ENCODE measurements around the gene PHACTR3.
"Not testable (repeated sequence)": the region's sequence is repeated elsewhere in the genome, so short reads cannot be mapped to it uniquely, and the experiment has no call there.

PHACTR3 gene

DNA sequence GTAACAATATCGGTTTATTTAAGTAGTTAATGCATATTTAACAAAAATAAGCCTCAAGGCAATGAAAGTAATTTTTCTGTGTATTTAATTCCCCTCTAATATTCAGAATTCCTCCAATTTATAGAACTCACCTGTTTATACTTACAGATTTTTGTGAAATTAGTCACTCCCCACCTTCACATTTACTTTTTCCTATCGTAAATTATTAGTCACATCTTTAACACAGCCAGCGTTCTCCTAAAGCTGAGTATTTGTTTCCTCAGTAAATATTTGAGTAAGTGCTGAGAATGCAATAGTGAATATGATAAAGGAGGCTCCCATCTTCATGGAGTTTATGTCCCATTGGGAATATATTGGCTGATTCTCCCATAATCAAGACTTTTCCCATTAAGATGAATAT is 241.1 kb downstream of the PHACTR3 start:
- DNase-seq (ENCODE audit: low read depth): no peak
- H3K4me3 ChIP-seq (ENCODE audit: low read depth, low read length): no peak overlapping the region
- no peak for TF ChIP-seq CTCF (IDR thresholded peaks at IDR 0.05; ENCODE audit: low read depth, low read length, missing control alignments)

DNA sequence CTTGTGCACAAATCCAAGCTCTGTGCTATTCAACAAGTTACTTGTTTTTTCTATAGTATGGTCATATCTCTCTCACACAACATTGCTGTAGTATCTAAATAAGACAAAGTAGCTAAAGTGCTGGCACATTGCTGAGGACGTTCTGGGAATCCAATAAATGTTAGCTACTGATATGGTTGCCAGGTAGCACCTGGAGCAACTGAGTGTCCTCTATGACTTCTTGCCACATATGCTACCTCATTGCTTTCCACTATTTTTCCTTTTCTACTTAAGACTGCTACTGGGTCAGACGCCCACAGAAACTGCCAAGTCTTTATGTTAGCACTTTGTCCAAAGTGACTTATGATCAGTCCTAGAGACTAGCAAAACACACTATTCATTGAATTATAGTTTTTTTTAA is 243.8 kb downstream of the PHACTR3 start:
- TF ChIP-seq CTCF (IDR thresholded peaks at IDR 0.05; ENCODE audit: low read depth, low read length, missing control alignments): no peak
- no peak for DNase-seq (ENCODE audit: low read depth)
- H3K4me3 ChIP-seq (ENCODE audit: low read depth, low read length): no peak overlapping the region

DNA sequence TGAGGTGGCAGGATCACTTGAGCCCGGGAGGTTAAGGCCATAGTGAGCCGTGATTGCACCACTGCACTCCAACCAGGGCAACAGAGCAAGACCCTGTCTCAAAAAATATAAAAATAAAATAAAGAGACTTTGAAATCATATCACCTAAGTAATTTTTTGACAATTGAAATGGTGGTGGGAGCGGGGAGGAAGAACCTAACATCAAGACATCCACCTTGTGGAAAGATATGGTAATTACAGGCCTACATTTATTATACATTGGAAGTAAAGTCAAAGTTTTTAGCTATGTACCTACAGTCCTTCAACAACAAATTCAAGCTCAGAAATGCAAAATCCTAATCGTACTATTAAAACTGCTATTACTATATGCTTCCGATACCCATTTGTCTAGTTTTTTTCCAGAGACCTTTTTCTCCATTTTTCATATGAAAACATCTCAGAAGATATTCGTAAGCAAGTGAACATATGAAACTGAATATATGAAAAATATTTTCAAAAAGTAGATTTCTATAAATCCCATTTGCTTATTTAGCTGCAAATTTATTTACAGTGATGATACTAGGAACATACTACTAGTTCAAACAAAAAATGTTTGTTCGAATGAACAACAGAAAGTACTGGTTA is 245.8 kb downstream of the PHACTR3 start:
- peak; percentile 53 for TF ChIP-seq CTCF (IDR thresholded peaks at IDR 0.05; ENCODE audit: low read depth, low read length, missing control alignments)
- DNase-seq (ENCODE audit: low read depth): no peak
- no peak overlapping the region for H3K4me3 ChIP-seq (ENCODE audit: low read depth, low read length)

DNA sequence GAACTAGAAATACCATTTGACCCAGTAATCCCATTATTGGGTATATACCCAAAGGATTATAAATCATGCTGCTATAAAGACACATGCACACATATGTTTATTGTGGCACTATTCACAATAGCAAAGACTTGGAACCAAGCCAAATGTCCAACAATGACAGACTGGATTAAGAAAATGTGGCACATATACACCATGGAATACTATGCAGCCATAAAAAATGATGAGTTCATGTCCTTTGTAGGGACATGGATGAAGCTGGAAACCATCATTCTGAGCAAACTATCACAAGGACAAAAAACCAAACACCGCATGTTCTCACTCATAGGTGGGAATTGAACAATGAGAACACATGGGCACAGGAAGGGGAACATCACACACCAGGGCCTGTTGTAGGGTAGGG is 252.2 kb downstream of the PHACTR3 start:
- not testable (repeated sequence) for H3K4me3 ChIP-seq (ENCODE audit: low read depth, low read length); DNase-seq (ENCODE audit: low read depth)

GRCh38 chr20:59856941-59857340 is 252.6 kb downstream of the PHACTR3 start:
- not testable (repeated sequence) for H3K4me3 ChIP-seq (ENCODE audit: low read depth, low read length); DNase-seq (ENCODE audit: low read depth)

- no peak for DNase-seq (ENCODE audit: low read depth)
- H3K4me3 ChIP-seq (ENCODE audit: low read depth, low read length): no peak overlapping the region
- no peak for TF ChIP-seq CTCF (IDR thresholded peaks at IDR 0.05; ENCODE audit: low read depth, low read length, missing control alignments)
Measured at GRCh38 chr20:59857966-59858365, 253.6 kb downstream of the PHACTR3 start.

GRCh38 chr20:59858425-59858824 is 254.1 kb downstream of the PHACTR3 start:
- no peak for TF ChIP-seq CTCF (IDR thresholded peaks at IDR 0.05; ENCODE audit: low read depth, low read length, missing control alignments)
- H3K4me3 ChIP-seq (ENCODE audit: low read depth, low read length): no peak overlapping the region

DNA sequence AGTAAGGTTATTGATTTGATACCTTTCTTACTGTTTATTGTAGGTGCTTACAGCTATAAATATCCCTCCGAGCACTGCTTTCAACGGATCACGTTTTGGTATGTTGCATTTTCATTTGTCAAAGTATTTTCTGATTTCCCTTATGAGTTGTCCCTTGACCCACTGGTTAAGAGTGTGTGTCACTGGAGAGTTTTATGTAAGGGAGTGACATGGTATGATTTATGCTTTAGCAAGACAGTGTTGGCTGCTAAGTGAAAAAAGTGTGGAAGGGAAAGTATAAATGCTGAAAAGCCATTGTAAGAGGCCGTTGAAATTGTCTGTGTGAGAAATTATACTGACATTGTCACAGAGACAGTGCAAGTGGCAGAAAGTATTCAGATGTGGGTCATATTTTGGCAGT is 257.1 kb downstream of the PHACTR3 start:
- DNase-seq (ENCODE audit: low read depth): no peak
- no peak for TF ChIP-seq CTCF (IDR thresholded peaks at IDR 0.05; ENCODE audit: low read depth, low read length, missing control alignments)
- H3K4me3 ChIP-seq (ENCODE audit: low read depth, low read length): no peak overlapping the region

More at GRCh38 chr20:59858425-59858824, 254.1 kb downstream of the PHACTR3 start:
- DNase-seq (ENCODE audit: low read depth): no peak

Data from GM12864 (cell line).